Stimulated activated CD4-positive, alpha-beta T cell treated with anti-CD3 and anti-CD28 coated beads, Interleukin-4, amount 100 ng/mL, for 24 hours (primary cell): ENCODE measurements around the gene PTRHD1.
"Not testable (repeated sequence)": the region's sequence is repeated elsewhere in the genome, so short reads cannot be mapped to it uniquely, and the experiment has no call there.

Source experiments
- DNase-seq: peaks from one replicate; pipeline ENCODE4 v3.0.0-alpha.2; 2020

Gene PTRHD1

GRCh38 chr2:24805811-24806660 is 12.8 kb upstream of the PTRHD1 start:
- DNase-seq = not testable (repeated sequence)

DNA sequence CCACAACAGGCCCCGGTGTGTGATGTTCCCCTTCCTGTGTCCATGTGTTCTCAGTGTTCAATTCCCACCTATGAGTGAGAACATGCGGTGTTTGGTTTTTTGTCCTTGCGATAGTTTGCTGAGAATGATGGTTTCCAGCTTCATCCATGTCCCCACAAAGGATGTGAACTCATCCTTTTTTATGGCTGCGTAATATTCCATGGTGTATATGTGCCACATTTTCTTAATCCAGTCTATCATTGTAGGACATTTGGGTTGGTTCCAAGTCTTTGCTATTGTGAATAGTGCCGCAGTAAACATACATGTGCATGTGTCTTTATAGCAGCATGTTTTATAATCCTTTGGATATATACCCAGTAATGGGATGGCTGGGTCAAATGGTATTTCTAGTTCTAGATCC is 7.3 kb upstream of the PTRHD1 start:
- DNase-seq = not testable (repeated sequence)

DNA sequence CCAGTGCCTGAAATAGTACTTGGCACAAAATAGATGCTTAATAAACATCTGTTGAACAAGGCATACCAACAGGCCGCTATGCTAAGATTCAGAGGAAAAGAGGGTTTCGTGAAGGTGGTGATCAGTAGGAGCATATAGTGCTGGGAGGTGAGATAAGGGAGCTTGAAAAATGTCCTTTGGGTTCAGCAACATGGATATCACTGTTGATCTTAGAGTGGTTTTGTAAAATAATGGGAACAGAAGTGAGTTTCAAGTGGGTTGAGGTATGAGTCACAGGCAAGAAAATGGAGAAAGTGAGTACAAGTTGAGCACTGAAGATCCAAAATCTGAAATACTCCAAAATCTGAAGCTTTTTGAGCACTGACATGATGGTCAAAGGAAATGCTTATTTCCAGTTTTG is 4.5 kb upstream of the PTRHD1 start:
- no peak for DNase-seq

- peak; percentile 7 for DNase-seq
Observed at GRCh38 chr2:24793761-24794435, 707 bp upstream of the PTRHD1 start.

DNA sequence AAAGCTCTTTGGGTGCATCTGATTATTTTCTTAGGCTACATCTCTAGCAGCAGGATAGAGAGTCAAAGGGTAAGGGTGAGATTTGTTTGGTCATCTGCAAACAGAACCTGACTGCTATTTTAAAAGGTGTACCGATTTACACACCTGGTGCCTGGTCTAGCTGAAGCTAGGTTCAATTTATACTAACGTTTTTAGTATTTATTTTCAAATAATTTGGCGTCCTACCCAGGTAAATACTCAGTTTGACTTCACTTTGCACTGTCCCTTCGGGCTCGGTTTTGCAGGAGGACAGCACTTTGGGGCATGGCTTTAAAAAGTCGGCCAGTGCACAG is 683 bp downstream of the PTRHD1 start:
- no peak for DNase-seq

DNA sequence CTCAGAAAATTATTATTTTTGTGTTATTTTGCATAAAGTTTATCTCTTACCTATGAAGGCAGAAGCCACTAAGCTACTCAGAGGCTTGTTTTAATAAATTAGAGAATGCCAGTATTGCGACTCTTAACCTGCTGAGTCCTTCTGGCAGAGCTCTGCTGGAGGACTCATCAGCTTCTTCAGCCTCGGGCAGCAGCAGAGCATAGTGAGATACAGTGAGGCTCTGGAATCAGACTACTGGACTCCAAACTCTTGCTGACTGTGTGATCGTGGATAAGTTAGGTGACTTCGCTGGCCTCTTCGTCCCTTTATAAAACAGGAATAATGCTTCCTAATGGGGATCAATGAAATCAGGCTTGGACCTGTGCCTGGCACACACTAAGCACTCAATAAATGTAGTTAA is 1.7 kb downstream of the PTRHD1 start:
- DNase-seq = no peak

DNA sequence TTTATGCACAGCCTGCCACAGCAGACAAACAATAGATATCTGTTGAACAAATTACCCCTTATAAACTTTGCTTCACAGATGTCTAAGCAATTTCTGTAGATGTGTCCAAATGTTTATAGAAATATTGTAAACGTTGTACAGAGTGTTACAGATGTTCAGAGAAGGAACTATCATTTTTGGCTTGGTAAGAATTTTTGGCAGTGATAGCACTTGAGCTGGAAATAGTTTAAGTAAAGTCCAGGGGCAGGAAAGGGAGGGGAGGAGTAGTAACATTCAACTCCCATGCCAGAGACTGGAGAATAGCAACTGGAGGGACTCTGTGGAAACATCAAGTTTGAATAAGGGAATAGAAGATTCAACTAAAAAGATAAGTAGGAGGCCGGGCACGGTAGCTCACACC is 4.4 kb downstream of the PTRHD1 start:
- DNase-seq = no peak

DNA sequence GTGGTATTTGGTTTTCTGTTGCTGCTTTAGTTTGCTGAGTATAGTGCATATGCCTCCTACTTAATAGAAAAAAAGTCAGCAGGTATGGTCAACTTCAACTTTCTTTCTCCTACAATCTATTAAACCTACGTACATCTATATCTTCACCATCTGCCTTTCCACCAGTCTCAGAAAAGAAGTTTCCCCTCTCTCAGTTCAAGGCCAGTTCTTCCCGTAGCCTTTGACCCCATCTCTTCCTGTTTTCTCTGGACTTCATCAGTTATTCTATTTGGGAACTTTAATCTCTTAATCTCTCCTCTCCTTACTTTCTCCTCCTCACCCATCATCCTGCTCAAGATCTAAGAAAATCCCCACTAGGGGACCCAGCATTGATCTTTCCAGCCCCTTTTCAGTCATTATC is 5.7 kb downstream of the PTRHD1 start:
- no peak for DNase-seq

- DNase-seq = no peak
Observed at GRCh38 chr2:24785671-24786321, 7.4 kb downstream of the PTRHD1 start.

DNA sequence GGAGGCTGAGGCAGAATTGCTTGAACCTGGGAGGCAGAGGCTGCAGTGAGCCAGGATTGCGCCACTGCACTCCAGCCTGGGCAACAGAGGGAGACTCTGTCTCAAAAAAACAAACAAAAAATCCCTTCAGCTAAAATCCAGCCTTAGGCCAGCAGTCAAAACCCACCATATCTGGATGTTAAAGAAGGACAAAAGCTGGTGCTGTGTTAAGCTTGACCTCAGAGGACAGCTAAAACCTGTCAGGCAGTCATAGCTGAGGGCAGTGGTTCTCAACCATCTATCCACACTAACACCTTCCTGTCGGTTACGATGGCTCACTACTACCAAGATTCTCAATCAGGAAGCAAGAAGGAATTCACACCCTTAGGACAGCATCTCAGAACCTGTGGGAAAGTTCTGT is 9.6 kb downstream of the PTRHD1 start:
- no peak for DNase-seq

DNA sequence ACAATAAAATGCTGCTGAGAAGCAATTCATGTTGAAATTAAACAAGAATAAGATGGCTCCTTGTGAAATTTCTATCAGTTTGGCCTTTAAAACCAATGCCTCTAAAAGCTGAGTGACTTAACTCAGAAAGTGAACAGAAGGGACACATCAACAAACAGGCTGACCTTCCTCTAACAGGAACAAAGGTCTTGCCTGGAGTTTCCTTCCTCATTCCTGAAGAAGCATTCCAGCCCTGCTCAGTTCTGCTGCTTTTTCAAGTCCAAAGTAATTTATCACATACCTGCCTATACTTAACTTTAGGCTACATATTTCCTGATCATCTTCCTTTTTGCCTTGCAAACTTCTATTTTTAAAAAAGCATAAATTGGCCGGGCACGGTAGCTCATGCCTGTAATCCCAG is 14.1 kb downstream of the PTRHD1 start:
- no peak for DNase-seq

- DNase-seq = no peak
Observed at GRCh38 chr2:24774373-24774772, 18.8 kb downstream of the PTRHD1 start.

- DNase-seq = no peak
Observed at GRCh38 chr2:24771764-24772586, 21.2 kb downstream of the PTRHD1 start.

- DNase-seq = no peak
Observed at GRCh38 chr2:24771061-24771460, 22.1 kb downstream of the PTRHD1 start.

GRCh38 chr2:24768601-24769000 is 24.6 kb downstream of the PTRHD1 start:
- DNase-seq = no peak

DNA sequence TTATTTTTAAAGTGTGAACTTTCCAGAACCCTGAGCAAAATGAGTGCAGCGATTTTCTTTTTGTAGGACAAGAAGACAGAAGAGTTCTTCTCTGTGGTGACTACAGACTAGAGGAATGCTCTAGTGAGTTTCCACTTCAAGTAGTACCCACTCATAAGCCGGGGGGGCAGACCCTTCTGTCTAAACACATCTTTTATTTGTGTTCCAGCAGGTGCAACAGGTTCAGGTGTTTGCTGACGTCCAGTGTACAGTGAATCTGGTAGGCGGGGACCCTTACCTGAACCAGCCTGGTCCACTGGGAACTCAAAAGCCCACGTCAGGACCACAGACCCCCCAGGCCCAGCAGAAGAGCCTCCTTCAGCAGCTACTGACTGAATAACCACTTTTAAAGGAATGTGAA is 25.2 kb downstream of the PTRHD1 start:
- no peak for DNase-seq

DNA sequence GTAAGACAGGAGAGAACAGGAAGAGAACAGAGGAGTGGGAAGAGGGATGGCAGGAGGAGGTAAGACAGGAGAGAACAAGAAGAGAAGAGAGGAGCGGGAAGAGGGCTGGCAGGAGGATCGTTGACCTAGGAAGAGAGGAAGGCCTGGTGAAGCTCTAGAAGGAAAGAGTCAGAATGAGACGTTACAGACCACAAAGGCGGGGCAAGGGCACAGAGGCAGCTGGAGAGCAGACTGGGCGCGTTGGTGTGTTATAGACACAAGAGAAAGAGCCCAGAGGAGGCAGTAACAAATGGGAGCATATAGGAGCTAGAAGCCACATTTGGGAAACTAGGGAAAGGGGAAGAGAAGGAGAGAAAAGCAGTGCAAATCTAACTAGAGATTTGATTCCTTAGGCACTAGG is 26.6 kb downstream of the PTRHD1 start:
- DNase-seq = no peak

GRCh38 chr2:24763843-24764242 is 29.3 kb downstream of the PTRHD1 start:
- DNase-seq = no peak

GRCh38 chr2:24762518-24762917 is 30.7 kb downstream of the PTRHD1 start:
- DNase-seq = no peak

- no peak for DNase-seq
Observed at GRCh38 chr2:24761866-24762265, 31.3 kb downstream of the PTRHD1 start.

GRCh38 chr2:24756789-24757188 is 36.4 kb downstream of the PTRHD1 start:
- no peak for DNase-seq

- no peak for DNase-seq
Observed at GRCh38 chr2:24754985-24755705, 38.0 kb downstream of the PTRHD1 start.
